Ovary (tissue), 3 donors: ENCODE measurements around the gene SPAG7.

Source experiments
- POLR2A ChIP-seq: fragments of 450-650 bp; IDR thresholded peaks from one replicate; pipeline ENCODE4 v1.6.1; 2017; ENCODE audit warnings: antibody characterized with exemption, mild to moderate bottlenecking, moderate library complexity
- TF ChIP-seq, protein P1 (sequence below), 3 donors: fragments of 450-650 bp in 2 of 3; fragments of 200-600 bp in 1 of 3; IDR thresholded peaks; one replicate each; pipeline versions ENCODE4 v1.5.1 to v1.8.0; 2016 to 2022; ENCODE audit warnings: antibody characterized with exemption in 3 of 3, mild to moderate bottlenecking in 1 of 3
- donor health status: DM: no; HTN: no; CAD: no.

DNA sequence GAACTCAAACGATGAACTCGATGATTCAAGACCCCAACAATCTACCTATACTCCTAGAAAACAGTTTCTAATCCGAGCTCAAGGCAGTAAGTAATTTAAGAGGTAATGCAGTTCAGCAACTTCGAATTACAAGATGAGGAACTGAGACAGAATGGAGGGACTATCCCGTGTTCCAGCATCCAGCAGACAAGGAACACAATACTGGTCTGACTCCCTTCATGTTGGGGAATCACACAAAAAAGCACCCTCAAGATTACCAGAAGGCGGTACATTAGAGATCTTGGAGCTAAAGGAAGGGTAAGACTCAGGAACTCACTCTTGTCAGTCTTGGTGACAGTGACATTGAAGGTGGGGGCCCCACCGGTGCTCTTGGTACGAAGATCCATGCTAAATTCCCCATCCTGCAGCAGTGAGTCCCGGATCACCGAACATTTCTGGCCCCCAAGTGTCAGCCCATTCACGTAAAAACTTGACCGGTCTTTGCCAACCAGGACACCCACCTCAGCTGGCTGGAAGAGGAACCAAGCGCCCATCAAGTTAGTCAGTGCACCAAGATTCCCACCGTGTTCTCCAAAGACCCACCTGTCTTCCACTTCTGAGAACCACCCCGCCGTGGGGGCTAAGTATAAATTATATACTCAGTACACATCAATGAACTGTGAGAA lies 21.2 kb downstream of the SPAG7 start:
- TF ChIP-seq POLR2A: no peak
- TF ChIP-seq, protein P1, sequence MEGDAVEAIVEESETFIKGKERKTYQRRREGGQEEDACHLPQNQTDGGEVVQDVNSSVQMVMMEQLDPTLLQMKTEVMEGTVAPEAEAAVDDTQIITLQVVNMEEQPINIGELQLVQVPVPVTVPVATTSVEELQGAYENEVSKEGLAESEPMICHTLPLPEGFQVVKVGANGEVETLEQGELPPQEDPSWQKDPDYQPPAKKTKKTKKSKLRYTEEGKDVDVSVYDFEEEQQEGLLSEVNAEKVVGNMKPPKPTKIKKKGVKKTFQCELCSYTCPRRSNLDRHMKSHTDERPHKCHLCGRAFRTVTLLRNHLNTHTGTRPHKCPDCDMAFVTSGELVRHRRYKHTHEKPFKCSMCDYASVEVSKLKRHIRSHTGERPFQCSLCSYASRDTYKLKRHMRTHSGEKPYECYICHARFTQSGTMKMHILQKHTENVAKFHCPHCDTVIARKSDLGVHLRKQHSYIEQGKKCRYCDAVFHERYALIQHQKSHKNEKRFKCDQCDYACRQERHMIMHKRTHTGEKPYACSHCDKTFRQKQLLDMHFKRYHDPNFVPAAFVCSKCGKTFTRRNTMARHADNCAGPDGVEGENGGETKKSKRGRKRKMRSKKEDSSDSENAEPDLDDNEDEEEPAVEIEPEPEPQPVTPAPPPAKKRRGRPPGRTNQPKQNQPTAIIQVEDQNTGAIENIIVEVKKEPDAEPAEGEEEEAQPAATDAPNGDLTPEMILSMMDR (IDR thresholded peaks at IDR 0.05): no peak
